Fibroblast of skin of left quadriceps (primary cell): Measurements from ENCODE around the gene PRKG1.

Experiments
- DNase-seq, 2 experiments: peaks; one replicate each; pipeline ENCODE4 v3.0.0-alpha.2; 2013; ENCODE audit warnings: low read depth in 2 of 2

The PRKG1 gene

DNA sequence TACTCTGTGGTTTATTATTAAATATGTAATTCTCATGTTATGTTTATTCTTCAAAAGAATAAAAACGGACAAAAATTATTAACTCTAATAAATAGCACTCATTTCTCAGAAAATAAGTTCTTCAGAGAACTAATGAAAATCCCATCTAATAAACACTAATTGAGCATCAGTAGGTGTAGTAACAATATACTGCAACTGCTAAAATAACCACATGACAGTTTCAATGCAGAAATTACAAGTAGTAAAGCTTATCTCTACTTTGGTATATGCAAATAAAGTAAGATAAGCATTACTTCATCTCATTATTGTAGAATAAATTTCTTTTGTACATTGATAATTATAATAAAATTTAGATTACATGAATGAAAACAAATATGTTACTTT is 1183.4 kb downstream of the PRKG1 start:
- no peak for DNase-seq

DNA sequence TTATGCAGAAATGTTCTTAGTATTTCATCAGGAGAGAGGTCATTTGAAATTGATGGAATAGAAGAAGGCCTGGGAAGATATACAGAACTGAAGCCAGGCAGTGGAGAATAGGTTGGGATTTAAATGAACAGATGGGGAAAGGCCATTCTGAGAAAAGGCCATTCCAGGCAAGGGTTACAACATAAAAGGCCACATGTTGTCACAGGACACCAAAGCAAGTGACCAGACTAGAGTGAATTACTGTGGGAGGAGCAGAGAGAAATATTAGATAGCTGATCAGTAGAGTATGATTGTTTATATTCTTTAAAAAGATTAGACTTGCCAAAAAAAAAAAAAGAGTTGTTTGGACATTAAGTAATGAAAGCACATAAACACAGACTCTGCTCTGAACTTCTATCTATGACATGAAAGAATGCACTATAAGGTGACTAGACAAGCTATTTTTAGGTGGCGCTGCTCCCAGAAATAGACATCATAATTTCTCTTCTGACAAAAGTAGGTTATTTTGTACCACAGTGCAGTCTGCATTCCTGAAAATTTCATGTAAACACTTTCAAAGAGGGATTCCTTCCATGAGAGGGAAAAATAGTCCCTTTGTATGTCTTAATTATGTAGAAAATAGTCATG is 1184.6 kb downstream of the PRKG1 start:
- DNase-seq: peak in 1 of 2 experiments; percentile 6

DNA sequence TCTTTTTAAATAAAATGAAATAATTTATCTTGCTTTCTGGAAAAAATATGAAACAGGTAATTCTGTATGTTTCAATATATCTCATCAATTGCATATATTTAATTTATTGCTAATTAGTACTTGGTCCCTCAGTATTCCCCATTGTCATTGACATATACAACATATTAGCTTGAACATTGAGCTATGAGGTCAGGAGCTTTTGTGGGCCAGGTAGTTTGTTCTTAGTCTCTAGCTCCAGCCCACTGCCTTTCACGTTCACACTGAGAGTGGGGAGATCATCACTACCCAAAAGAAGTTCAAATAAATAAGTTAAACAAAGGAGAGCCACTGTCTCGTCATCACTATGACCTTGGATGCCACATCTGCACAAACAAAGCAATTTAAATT is 1185.1 kb downstream of the PRKG1 start:
- DNase-seq: no peak

DNA sequence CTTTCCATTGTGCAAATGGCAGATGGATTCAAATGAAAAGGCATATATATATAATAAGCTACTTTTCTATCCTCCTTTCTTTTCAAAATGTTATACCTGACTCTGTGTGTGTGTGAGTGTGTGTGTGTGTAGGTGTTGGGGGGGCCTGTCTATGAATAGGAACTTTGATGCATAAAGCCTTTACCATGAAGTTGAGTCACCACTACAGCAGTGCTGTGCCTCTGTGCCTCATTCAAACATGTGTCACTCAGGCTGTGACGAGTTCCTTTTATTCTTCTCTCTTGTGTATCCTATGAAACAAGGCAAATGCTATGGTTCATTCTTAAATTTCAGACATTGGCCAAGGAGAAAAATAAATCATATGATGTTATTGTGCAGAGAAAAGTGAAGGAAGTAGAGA is 1187.1 kb downstream of the PRKG1 start:
- DNase-seq: no peak

DNA sequence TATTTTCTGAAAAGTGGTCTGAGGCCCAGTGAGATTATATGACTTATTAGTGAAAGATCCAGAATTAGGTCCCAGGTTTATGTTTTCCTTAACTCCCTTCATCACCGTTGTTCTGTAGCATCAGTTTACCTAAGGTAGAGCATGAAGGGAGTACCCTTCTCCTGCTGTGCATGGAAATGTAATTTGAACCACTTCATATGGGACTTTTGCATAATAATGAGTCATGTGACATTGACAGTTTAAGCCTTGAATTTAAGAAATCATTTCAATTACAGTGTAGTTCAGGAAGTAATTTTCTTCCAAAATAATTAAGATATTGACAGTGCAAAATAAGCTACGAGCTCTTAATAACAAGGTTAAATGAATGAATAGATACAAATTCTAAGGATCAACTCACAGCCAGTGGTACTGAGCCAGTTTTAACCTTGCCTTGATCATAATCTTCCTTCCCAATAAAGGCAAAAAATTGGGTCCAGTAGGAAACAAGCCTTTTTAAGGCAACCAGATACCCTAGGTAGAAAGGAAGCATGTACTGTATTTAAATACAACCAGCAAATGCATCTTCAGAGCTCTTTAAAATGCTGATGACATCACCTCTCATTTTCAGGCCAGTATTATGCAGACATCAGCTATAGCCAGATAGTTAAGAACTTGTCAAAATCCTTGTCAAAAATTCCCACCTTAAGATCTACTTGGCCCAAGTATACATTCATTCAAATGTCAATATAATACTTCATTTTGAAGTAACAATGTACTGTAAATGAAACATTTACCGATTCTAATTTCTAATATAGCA is 1191.0 kb downstream of the PRKG1 start:
- no peak for DNase-seq

DNA sequence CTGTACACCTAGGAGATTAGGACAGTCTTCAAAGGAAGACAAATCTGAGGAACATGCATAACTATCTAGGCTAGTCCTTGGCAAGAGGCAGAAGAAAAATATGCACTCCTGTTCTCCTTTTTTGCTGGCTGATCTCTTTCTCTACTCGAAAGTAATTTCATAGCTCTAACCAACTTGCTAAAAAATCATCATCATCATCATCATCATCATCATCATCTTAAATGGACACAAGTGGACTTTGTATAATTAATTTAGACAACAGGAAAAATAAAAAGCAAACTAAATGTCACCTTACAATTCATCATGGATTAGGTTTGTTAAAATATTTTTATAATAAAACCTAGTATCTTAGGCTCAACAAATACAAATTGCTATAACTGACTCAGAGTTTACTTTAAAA is 1192.6 kb downstream of the PRKG1 start:
- DNase-seq: no peak

DNA sequence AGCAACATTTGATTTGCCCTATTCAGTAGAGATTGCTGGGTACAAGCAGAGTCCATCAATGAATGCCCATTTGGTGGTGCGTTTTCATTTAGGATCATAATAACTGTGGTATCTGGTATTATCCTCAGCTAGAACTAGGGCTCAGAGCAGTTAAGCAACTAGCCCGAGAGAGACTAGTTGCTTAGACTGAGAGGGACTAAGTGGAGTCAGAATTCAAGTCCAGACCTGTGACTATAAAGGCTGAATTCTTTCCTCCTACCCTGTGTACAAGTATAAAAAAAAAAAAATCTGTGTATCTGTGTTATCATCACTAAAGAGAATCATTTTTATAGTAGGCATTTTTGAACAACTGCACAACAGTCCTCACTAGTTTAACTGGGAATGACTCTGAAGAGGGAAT is 1194.5 kb downstream of the PRKG1 start:
- DNase-seq: no peak

DNA sequence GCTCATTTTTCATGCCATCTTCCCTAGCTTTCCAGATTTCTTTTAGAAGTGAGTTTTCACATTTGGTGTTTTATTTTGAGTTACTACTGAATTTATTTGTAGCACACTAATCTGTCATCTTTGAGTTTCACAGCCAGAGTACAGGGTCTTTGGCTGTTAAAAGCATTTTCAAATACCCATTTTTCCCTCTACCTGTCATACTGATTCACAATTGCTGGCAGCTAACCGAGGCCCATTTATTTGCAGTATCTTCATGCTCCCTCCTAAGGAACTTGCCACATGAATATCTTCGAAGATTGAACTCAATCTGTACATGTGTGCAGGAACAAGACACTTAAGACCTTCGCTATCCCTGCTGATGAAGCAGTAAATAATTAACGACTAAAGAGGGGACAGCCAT is 1194.9 kb downstream of the PRKG1 start:
- DNase-seq: no peak

DNA sequence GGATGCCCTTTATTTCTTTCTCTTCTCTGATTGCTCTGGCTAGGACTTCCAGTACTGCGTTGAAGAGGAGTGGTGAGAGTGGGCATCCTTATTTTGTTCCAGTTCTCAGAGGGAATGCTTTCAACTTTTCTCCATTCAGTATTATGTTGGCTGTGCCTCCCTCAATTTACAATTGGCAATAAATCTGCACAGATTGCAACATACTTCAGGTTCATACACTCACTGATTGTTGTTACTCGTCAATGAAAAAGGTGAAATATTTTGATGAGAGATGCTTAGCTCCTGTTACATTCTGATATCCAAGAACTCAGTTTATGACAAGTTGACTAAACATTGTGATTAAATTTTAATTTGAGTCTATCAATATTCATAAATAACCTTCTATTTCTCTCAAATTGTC is 1201.9 kb downstream of the PRKG1 start:
- DNase-seq: no peak

DNA sequence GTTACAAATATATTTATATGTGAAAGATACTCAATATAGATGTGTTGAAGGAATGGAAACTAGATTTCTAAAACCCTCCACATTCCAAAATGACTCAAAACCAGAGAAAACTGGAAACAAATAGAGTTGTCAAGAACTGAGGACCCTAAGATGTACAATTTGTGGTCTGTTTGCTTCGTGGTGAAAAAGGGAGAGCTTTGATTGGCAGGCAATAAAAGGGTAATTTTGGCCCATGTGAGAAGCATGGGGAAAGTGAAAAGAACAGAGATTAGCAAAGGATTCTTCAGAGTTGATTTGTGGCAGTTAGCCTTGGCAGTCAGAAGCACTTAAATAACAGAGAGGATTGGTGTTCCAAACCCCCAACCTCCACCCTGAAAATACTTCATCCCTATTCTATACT is 1202.7 kb downstream of the PRKG1 start:
- DNase-seq: peak in 1 of 2 experiments; percentile 11

DNA sequence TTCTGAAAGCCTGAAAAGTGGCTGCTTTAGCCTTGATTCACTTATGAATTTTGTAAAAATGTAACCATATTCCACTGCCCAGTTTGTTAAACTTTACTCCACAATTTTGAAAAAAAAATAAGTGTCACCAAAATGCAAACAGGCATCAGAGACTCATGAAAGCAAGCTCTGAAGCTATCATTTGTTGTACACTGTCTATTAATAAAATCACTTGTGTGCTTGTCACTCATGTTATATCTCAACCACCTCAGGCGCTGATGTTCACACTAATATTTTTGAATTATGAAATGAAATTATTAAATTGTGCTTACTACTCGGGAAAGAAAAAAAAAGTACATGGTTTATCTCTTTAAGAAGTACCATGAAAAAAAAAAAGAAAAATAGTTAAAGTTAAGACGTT is 1205.3 kb downstream of the PRKG1 start:
- DNase-seq: no peak

DNA sequence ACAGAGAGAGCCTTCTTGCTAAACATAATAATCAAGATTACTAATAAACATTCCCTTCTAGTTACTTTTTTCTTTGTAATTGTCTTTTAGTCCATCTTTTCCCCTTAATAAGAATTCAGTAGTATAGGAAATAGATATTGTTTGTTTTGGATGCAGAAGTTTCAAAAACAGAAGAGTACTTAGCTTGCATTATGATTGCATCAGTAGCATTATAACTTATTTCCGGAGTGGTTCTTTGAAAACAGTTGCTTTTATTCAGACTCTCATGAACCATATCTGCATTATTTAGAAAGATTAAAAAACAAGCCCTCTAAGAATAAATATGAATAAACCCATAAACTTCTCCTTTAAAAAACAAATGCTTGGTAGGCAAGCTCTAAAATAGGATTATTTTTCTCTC is 1205.8 kb downstream of the PRKG1 start:
- DNase-seq: no peak

DNA sequence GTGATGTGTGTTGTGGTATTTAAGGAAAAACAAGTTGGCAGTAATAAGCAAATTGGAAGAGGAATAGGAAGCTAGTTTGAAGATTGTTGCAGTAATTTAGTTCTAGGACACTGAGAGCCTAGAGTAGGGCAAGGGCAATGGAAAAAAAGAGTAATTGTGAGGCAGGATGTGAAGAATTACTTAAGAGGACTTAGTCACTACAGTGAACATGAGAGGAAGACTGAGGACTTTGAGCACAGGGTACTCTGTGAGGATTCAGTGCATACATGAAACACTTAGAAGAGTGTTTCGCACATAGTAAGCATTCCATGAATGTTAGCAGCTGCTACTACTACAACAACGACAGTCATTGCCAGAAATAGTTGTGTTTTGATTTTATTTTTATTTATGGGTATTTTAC is 1208.9 kb downstream of the PRKG1 start:
- DNase-seq: no peak

DNA sequence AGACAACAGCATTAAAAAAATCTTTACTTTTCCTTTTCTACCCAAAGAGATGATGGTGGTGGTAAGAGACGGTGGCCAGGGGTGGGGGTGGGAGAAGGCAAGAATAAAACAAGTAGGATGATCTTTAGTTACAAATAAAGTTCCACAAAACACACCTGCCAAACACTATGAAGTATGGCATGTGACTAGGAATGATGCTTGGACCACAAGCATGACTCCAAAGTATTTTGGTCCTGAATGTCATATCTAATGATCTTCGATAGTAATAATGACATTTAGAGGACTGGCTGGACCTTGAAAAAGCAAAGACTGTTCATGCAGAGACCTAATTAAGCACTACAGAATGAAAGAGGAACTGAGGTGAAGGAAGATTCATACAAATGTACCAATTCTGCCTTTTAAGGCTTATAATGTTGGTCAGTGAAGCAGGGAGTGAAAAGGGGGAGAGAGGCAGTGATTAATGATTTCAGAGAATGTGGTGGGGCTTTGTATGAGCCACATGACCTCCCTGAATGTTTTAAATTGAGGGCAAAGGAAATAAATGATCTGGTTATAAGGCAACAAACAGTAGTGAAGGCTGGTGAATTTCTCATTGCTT is 1210.2 kb downstream of the PRKG1 start:
- no peak for DNase-seq

DNA sequence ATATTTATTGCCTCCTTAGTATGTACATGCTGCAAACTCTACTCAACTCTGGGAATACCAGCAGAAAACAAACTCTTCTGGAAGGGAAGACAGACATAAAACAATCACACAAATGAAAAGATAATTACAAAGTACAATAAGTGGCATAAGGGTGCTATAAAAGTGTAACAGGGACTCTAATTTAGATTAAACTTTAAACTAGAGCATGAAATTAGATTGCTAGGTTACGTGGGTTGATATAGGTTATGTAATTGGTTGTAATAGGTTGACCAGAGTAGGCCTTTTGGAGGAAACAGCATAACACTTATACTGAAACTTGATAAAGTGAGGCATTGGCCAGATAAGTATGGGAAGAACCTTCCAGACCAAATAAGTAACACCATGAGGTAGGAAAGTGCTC is 1213.6 kb downstream of the PRKG1 start:
- DNase-seq: no peak

DNA sequence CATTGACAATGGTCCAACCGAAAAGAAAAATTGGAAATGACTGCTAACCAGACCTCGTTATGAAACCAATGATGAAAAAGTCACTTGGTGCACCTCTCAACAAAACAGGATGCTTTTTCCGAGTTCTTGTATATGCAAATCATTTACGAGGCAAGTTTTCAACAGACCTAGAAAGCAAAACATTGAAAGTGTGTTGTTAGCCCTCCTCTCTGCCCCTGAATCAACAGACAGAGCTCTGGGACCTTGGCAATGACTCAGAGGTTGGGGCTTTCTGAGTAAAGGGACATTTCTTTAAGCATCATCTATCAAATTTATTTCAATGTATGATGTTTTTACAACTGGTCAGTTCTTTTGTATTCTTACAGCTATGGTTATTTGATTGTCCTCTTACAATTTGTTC is 1223.5 kb downstream of the PRKG1 start:
- DNase-seq: no peak

DNA sequence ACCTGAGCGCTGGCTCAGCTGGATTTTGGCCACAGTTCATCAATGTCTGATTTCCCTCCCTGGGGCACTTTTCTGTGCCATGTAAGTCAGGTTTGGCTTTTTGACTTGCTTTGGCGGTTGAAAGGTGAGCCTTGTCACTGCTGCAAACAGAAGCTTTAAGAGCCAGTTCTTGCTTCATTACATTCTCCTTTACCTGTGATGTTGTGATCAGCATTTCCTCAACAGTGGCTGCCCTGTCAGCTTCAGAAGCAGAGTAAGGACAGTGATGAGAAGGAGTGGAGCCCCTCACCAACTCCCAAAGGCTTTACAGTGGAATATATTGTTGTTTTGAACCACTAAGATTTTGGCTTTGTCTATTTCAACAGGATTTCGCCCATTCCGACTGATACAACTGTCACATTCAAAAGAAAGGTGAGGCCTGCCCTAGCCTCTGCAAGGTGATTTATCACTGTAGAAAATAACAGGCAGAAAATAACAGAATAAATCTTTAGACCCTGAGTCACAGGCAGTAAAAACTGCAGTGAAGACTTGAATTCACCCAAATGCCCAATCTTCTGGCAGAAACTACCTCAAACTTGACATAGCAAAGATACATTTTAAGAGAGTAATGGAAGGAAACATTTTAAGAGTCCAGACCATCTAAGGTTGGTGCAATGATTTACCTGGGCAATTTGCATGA is 1226.5 kb downstream of the PRKG1 start:
- DNase-seq: no peak

DNA sequence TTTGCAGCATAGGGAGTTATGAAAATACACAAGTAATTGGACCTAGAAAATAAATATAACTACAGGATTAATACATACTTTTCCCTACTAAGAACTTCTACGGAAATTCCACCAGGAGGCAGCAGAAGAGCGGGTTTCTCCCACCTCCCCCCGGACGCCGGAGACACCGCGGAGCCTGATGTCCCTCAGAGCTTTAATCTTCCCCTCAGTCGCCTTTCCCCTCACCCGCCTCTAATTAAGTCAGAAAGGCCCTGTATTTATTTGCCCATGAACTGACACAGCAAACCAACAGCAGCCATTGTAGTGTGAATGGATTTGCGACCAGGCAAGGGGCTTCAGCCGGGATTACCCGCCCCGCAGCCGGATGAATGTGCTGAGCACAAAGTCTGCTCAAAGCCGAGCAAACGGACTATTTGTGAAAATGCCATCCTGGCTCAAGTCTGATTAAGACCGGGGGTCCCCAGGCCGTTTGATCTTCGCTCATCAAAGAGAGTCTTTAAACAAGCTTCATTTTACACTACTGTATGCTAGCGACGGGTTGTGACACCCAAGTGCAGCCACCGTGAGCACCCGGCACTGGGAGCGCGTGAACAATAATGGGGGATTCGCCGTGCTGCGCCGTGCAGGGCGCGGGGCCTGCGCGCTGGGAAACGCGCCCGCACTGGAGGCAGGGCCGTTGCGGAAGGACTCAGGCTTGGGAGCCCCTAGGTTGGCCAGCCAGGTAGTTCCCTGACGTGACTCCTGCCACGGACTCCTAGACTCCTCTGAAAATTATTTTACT is 1234.2 kb downstream of the PRKG1 start:
- DNase-seq: peak; percentile 48 to 52

DNA sequence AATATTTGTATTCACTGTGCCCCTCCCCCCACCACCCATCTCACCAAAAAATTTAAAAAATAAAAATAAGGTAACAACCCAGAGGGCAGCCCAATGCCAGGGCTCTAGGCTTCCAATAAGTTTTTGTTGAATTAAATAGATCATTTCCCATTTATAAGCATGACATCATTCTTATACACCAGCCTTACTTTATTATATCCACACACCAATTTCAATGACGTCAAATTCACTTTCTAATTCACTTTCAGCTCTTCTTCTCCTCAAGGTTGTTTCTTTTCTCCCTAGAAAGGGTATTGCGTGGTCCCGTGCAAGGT is 1238.6 kb downstream of the PRKG1 start:
- DNase-seq: no peak

DNA sequence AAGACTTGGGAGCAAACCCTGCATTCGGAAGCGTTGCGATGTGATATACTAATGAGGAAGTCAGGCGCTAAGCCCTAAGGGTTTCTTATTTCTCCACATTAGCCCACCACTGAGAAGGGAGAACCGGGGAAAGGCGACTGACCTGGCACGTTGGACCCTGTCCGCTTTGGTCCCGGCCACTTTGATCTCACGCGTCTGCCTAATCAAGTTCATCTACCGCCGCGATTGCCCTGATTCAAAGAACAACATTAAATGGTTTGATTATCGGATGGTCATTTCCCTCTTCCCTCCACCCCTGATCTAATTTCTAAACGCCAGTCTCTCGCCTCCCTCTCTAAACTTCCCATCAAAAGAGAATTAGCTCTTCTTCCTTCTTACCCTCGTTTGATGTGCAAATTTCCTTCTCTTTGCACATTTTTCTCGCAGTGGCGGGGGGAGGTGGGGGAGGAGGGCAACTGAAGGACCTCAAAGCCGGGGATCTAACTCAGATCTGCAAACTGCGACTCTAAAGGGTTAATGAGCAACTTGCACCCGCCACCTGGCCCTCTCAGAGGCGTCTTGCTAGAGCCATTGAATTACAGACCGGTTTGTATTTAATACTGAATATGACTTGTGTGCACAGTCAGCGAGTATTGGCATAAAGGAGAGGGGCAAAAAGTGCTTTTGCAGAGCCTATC is 1239.1 kb downstream of the PRKG1 start:
- no peak for DNase-seq
